ENCODE measurements around the gene UBR1. TPM values are rescaled to one million over a fixed set of nuclear protein-coding genes. Genes with fewer than 3 reads are reported as not detected.

UBR1 gene
- total and polyA plus RNA-seq, 2 experiments from 2014 or later: 17.2 to 19.6 TPM

GRCh38 chr15:43070249-43070648 is 35.6 kb downstream of the UBR1 start:
- H3K79me2 ChIP-seq (replicated peaks; ENCODE audit: insufficient read depth): no peaks in the 10 kb centered on the region
- H3K4me3 Mint-ChIP-seq: no peak overlapping the region
- H3K4me1 Mint-ChIP-seq: no peaks in the 10 kb centered on the region
- peaks cover 2% of the 10 kb centered on the region for H3K27me3 Mint-ChIP-seq (ENCODE audit: insufficient read depth, low read depth, poor library complexity)
- no peaks in the 10 kb centered on the region for H3K9me2 ChIP-seq (ENCODE audit: insufficient read depth)
- no peaks in the 10 kb centered on the region for H3K27me3 ChIP-seq (ENCODE audit: insufficient read depth)
- H3K36me3 Mint-ChIP-seq (ENCODE audit: low read depth): peaks cover 38% of the 10 kb centered on the region; the same call in 2 of the 3 replicates
- H4K20me1 ChIP-seq (replicated peaks; ENCODE audit: insufficient read depth): no peaks in the 10 kb centered on the region; the same call in 1 of the 2 replicates
- no peak for ATAC-seq
- no peaks in the 10 kb centered on the region for H3F3A ChIP-seq (replicated peaks; ENCODE audit: low read depth)
- H3K4me3 ChIP-seq: no peak overlapping the region
- TF ChIP-seq CTCF (conservative IDR thresholded peaks at IDR 0.05; ENCODE audit: low read depth in 2 of 2): no peak
- no peak for TF ChIP-seq ZNF331 (CRISPR knock-in tag; IDR thresholded peaks at IDR 0.05; ENCODE audit: low read depth)
- TF ChIP-seq CREB1 (CRISPR knock-in tag; IDR thresholded peaks at IDR 0.05; ENCODE audit: low read depth): no peak
- TF ChIP-seq ETS1 (IDR thresholded peaks at IDR 0.05): no peak
- TF ChIP-seq EZH2phosphoT487 (IDR thresholded peaks at IDR 0.05; ENCODE audit: unreplicated experiment): no peak
- TF ChIP-seq JUNB (IDR thresholded peaks at IDR 0.05; ENCODE audit: unreplicated experiment): no peak
- no peak for TF ChIP-seq POLR2AphosphoS5 (IDR thresholded peaks at IDR 0.05; ENCODE audit: low read depth)
- no peak for TF ChIP-seq EZH2 (IDR thresholded peaks at IDR 0.05; ENCODE audit: low read depth, unreplicated experiment)
- TF ChIP-seq ZNF114 (CRISPR knock-in tag; IDR thresholded peaks at IDR 0.05): no peak
- no peak for TF ChIP-seq ZNF462 (CRISPR knock-in tag; IDR thresholded peaks at IDR 0.05)
- no peak for TF ChIP-seq NANOG (IDR thresholded peaks at IDR 0.05; ENCODE audit: borderline replicate concordance)
- TF ChIP-seq STAT1 (IDR thresholded peaks at IDR 0.05; ENCODE audit: unreplicated experiment): no peak
- TF ChIP-seq REST (IDR thresholded peaks at IDR 0.05; ENCODE audit: unreplicated experiment): no peak
- H3K36me3 ChIP-seq (ENCODE audit: insufficient read depth): peaks cover 16% of the 10 kb centered on the region
- H3K4me1 ChIP-seq (ENCODE audit: insufficient read depth): no peaks in the 10 kb centered on the region
- no peak overlapping the region for H3K4me2 ChIP-seq
- no peaks in the 10 kb centered on the region for H3K9me3 Mint-ChIP-seq
- H2AFZ ChIP-seq: no peak overlapping the region
- H3K27ac Mint-ChIP-seq: no peak overlapping the region
- H3K27ac ChIP-seq (ENCODE audit: low read depth): no peak overlapping the region
- no peak for DNase-seq (ENCODE audit: low spot score)
